AG09309 (cell line): Measurements from ENCODE around the gene IL20RA.
"Not testable (repeated sequence)": the region's sequence is repeated elsewhere in the genome, so short reads cannot be mapped to it uniquely, and the experiment has no call there.

ENCODE experiments used
- DNase-seq: peaks from one replicate; pipeline ENCODE4 v3.0.0-alpha.2; 2010; ENCODE audit warnings: low read depth
- H3K4me3 ChIP-seq: 2 replicates; pipeline ENCODE4 v1.5.1; 2011; ENCODE audit warnings: mild to moderate bottlenecking, low read depth, low read length, moderate library complexity; ENCODE audit not compliant: control insufficient read depth
- CTCF ChIP-seq: IDR thresholded peaks from 2 replicates; pipeline ENCODE4 v1.5.1; 2011; ENCODE audit warnings: mild to moderate bottlenecking, low read depth, low read length, inconsistent platforms; ENCODE audit not compliant: insufficient read depth, control insufficient read depth; ENCODE audit errors: missing control alignments

IL20RA gene

GRCh38 chr6:136983687-136984086, 61.1 kb downstream of the IL20RA start:
- no peak for TF ChIP-seq CTCF
- H3K4me3 ChIP-seq: no peak overlapping the region
- no peak for DNase-seq

GRCh38 chr6:136982928-136983327, 61.8 kb downstream of the IL20RA start:
- H3K4me3 ChIP-seq: no peak overlapping the region
- TF ChIP-seq CTCF: no peak
- no peak for DNase-seq

- no peak for TF ChIP-seq CTCF
These were observed 64.7 kb downstream of the IL20RA start for GRCh38 chr6:136980070-136980469.

GRCh38 chr6:136979206-136979605, 65.6 kb downstream of the IL20RA start:
- no peak overlapping the region for H3K4me3 ChIP-seq
- no peak for TF ChIP-seq CTCF
- no peak for DNase-seq

More at GRCh38 chr6:136980070-136980469, 64.7 kb downstream of the IL20RA start:
- H3K4me3 ChIP-seq: no peak overlapping the region
- no peak for DNase-seq

GRCh38 chr6:136977075-136977474, 67.7 kb downstream of the IL20RA start:
- no peak for TF ChIP-seq CTCF
- no peak overlapping the region for H3K4me3 ChIP-seq
- no peak for DNase-seq

- no peak for DNase-seq
- no peak for TF ChIP-seq CTCF
- H3K4me3 ChIP-seq: no peak overlapping the region
These were observed 69.6 kb downstream of the IL20RA start for GRCh38 chr6:136975089-136975715.

GRCh38 chr6:136973781-136974180, 71.0 kb downstream of the IL20RA start:
- not testable (repeated sequence) for DNase-seq, H3K4me3 ChIP-seq
